ENCODE measurements around the gene TMEM74B. TPM values are rescaled to one million over a fixed set of nuclear protein-coding genes. Genes with fewer than 3 reads are reported as not detected.

Gene TMEM74B
- total RNA-seq, 1 donor from 2014 or later = 1.2 TPM

- no peak for DNase-seq (ENCODE audit: low read depth)
- no peak for TF ChIP-seq CTCF (conservative IDR thresholded peaks at IDR 0.05; ENCODE audit: low read depth, low read length)
- no peak overlapping the region for H3K4me3 ChIP-seq (ENCODE audit: low read depth, low read length)
Observed at GRCh38 chr20:1215386-1216170, 30.8 kb upstream of the TMEM74B start.

- no peak overlapping the region for H3K4me3 ChIP-seq (ENCODE audit: low read depth, low read length)
- no peak for DNase-seq (ENCODE audit: low read depth)
- no peak for TF ChIP-seq CTCF (conservative IDR thresholded peaks at IDR 0.05; ENCODE audit: low read depth, low read length)
Observed at GRCh38 chr20:1214838-1215261, 30.1 kb upstream of the TMEM74B start.

- peak; percentile 83 for TF ChIP-seq CTCF (conservative IDR thresholded peaks at IDR 0.05; ENCODE audit: low read depth, low read length)
- H3K4me3 ChIP-seq (ENCODE audit: low read depth, low read length) = no peak overlapping the region
- peak; percentile 15 for DNase-seq (ENCODE audit: low read depth)
Observed at GRCh38 chr20:1212607-1213396, 28.0 kb upstream of the TMEM74B start.

GRCh38 chr20:1212023-1212422 is 27.2 kb upstream of the TMEM74B start:
- no peak overlapping the region for H3K4me3 ChIP-seq (ENCODE audit: low read depth, low read length)
- no peak for DNase-seq (ENCODE audit: low read depth)
- TF ChIP-seq CTCF (conservative IDR thresholded peaks at IDR 0.05; ENCODE audit: low read depth, low read length) = no peak

- H3K4me3 ChIP-seq (ENCODE audit: low read depth, low read length) = no peak overlapping the region
- no peak for DNase-seq (ENCODE audit: low read depth)
- TF ChIP-seq CTCF (conservative IDR thresholded peaks at IDR 0.05; ENCODE audit: low read depth, low read length) = no peak
Observed at GRCh38 chr20:1210501-1210900, 25.7 kb upstream of the TMEM74B start.

- DNase-seq (ENCODE audit: low read depth) = no peak
- peak; percentile 50 for TF ChIP-seq CTCF (conservative IDR thresholded peaks at IDR 0.05; ENCODE audit: low read depth, low read length)
Observed at GRCh38 chr20:1209447-1210387, 24.9 kb upstream of the TMEM74B start.

More at GRCh38 chr20:1209447-1210387, 24.9 kb upstream of the TMEM74B start:
- H3K4me3 ChIP-seq (ENCODE audit: low read depth, low read length) = no peak overlapping the region
